Left ventricle myocardium superior (tissue), 1 donor: ENCODE data around the gene NFE2L3. TPM values are rescaled to one million over a fixed set of nuclear protein-coding genes. Genes with fewer than 3 reads are reported as not detected.
"Not testable (repeated sequence)": the region's sequence is repeated elsewhere in the genome, so short reads cannot be mapped to it uniquely, and the experiment has no call there.

Experiments
- ATAC-seq: fragments of 200-7000 bp; cut with Tn5 transposase; one replicate; pipeline ENCODE4 v1.9.1; 2020; ENCODE audit warnings: mild to moderate bottlenecking, moderate library complexity
- DNase-seq: peaks from one replicate; pipeline ENCODE4 v3.0.0-alpha.2; 2020
- intact Hi-C: fragments of 100-400 bp; cut with micrococcal nuclease; formaldehyde crosslinking; loops from one replicate; pipeline ENCODE4 v1.11.0; 2022
- total RNA-seq: library from RNA; stranded (reverse); fragmentation: NEBNext Ultra II Directional; extraction: Animal tissue kit (Norgen Biotek cat#: 25700); gene quantifications from one replicate; pipeline ENCODE4 v1.2.1, GENCODE V29; 2021
- donor health status: DM: no; HTN: yes; CAD: no; lungs with severe emphysema.

NFE2L3 gene
- total RNA-seq, 1 donor from 2014 or later, result 0.94 TPM

DNA sequence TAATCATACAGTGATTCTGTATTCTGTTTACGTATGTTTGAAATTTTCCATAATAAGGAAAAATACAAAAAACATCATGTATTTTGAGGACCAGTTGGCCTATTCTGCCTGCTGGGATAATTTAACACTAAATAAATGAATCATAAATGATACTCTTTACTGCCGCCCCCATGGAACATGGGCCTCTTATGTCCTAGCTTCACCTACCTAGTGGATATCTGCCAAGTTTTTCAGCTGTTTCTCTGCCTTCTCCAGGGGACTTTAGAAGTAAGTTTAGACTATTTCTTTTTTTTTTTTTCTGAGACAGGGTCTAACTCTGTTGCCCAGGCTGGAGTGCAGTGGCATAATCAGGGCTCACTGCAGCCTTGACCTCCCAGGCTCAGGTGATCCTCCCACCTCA lies 10.4 kb downstream of the NFE2L3 start:
- intact Hi-C loops, result no loop called here
- no peak for ATAC-seq
- DNase-seq, result no peak

DNA sequence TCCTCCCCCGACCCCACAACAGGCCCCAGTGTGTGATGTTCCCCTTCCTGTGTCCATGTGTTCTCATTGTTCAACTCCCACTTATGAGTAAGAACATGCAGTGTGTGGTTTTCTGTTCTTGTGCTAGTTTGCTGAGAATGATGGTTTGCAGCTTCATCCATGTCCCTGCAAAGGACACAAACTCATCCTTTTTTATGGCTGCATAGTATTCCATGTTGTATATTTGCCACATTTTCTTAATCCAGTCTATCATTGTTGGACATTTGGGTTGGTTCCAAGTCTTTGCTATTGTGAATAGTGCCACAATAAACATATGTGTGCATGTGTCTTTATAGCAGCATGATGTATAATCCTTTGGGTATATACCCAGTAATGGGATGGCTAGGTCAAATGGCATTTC lies 11.8 kb downstream of the NFE2L3 start:
- ATAC-seq, DNase-seq, intact Hi-C loops: not testable (repeated sequence)

DNA sequence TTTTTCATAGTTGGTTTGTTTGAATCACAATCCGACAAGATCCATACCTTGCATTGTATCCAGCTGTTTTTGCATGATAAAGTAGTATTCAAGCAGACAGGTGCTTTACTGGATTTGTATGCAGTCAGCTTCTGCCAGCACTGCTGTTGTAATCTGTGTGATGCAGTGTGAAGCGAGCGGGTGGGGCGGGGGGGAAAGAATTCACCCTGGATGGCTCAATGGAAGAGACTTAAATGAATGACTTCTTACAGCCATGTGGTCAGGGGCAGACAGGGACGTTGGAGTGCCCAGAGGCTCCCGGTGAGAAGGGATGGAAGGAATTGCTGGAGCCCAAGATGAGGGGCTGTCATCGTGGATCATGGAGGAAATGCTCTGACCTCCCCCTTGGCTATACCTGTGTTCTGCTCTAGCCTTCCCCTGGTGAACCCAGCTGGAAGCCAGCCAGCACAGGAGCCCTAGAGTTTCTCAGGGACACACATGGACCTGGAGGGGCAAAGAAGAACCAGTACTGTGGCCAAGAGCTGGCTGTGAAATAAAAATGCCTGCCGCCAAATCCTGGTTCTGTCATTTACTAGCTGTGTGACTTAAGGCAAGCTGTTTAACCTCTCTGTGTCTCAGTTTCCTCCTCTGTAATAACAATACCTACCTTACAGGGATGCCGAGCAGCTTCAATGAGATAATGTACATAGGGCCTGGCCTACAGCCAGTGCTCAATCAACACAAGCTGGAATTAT lies 14.1 kb downstream of the NFE2L3 start:
- intact Hi-C loops, result no loop called here
- ATAC-seq (no peak), DNase-seq (no peak)

DNA sequence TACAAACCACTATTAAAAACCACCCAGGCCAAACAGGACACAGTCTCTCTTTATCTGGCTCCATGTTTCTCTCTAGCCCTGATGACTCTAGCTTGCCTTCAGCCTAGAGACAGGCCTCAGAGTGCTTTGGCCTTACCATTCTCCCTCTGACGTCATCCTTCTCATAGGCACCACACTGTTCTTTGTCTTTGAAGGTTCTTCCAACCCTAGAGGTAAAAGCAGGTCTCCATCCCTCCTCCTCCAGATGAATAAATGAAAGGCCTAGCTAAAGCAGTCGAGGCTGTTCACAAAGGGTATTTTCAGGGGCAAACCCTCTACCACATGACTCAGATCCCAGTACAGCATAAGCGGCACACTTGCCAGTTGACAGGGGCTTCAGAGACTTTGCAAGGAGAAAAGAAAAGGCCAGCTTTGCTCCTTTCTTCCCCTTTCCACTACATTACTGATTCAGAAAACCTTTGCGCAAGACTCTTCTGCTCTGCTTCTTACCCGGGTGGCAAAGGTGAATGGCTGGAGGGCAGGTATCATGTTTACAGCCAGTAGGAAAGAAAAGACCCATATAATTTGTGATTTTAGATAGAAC lies 14.8 kb downstream of the NFE2L3 start:
- DNase-seq (no peak), ATAC-seq (no peak)
- intact Hi-C loops, result no loop called here

- no peak for DNase-seq
- intact Hi-C loops, result no loop called here
- no peak for ATAC-seq
These were observed 15.4 kb downstream of the NFE2L3 start for GRCh38 chr7:26167303-26167934.

- DNase-seq (no peak), ATAC-seq (no peak)
- intact Hi-C loops, result no loop called here
These were observed 16.5 kb downstream of the NFE2L3 start for GRCh38 chr7:26168458-26169023.

GRCh38 chr7:26169271-26169670 lies 17.3 kb downstream of the NFE2L3 start:
- ATAC-seq, result no peak

GRCh38 chr7:26170663-26171062 lies 18.7 kb downstream of the NFE2L3 start:
- intact Hi-C loops, result no loop called here

More at GRCh38 chr7:26169271-26169670, 17.3 kb downstream of the NFE2L3 start:
- no peak for DNase-seq
- intact Hi-C loops, result no loop called here

DNA sequence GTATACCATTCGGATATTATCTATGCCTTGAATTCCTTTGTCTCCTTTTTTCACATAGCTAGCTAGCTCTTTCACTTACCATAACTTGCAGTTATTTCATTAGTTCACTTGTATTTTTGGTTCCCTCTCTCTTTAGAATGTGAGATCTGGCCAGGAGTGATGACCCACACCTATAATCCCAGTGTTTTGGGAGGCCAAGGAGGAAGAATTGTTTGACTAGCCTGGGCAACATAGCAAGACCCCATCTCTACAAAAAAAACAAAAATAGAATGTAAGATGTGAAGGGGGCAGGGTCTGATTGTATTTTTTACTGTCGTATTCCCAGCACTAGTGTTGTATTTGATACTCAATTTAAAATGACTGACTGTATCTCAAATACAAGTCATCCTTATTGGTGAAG lies 19.6 kb downstream of the NFE2L3 start:
- ATAC-seq, result no peak
- intact Hi-C loops, result no loop called here

More at GRCh38 chr7:26170663-26171062, 18.7 kb downstream of the NFE2L3 start:
- no peak for DNase-seq
- no peak for ATAC-seq

DNA sequence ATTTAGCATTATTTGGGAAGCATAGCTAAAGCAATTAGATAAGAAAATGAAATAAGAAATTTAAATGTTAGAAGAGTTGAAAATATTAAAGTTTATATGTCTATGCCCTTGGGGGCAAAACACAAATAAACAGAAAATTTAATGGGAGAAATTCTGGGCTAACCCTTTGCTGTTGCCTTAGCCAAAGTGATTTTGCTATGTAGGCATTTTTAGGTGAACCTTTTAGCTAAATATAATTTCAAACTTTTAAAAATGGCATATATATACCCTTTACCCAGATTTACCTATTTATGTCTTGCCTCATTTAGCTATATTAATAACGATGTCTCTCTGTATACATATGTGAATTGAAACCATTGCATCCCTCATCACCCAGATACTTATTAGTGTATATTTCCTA lies 20.1 kb downstream of the NFE2L3 start:
- intact Hi-C loops, result no loop called here
- DNase-seq (no peak), ATAC-seq (no peak)

More for the DNA sequence above, 19.6 kb downstream of the NFE2L3 start:
- DNase-seq, result no peak

DNA sequence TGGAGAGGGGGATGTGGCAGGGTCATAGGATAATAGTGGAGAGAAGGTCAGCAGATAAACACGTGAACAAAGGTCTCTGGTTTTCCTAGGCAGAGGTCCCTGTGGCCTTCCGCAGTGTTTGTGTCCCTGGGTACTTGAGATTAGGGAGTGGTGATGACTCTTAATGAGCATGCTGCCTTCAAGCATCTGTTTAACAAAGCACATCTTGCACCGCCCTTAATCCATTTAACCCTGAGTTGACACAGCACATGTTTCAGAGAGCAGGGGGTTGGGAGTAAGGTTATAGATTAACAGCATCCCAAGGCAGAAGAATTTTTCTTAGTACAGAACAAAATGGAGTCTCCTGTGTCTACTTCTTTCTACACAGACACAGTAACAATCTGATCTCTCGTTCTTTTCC lies 23.9 kb downstream of the NFE2L3 start:
- ATAC-seq, intact Hi-C loops, DNase-seq: not testable (repeated sequence)

DNA sequence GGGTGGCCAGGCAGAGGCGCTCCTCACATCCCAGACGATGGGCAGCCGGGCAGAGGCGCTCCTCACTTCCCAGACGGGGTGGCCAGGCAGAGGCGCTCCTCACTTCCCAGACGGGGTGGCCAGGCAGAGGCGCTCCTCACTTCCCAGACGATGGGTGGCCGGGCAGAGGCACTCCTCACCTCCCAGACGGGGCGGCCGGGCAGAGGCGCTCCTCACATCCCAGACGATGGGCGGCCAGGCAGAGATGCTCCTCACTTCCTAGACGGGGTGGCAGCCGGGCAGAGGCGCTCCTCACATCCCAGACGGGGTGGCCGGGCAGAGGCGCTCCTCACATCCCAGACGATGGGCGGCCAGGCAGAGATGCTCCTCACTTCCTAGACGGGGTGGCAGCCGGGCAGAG lies 24.7 kb downstream of the NFE2L3 start:
- DNase-seq, ATAC-seq, intact Hi-C loops: not testable (repeated sequence)

DNA sequence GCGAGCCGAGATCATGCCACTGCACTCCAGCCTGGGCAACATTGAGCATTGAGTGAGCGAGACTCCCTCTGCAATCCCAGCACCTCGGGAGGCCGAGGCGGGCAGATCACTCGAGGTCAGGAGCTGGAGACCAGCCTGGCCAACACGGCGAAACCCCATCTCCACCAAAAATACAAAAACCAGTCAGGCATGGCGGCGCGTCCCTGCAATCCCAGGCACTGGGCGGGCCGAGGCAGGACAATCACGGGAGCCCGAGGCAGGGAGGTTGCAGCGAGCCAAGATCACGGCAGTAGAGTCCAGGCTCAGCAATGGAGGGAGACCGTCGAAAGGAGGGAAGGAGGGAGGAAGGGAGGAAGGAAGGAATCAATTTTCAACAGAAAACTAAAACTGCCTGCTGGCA lies 25.3 kb downstream of the NFE2L3 start:
- DNase-seq, intact Hi-C loops, ATAC-seq: not testable (repeated sequence)

- intact Hi-C loops, result no loop called here
- ATAC-seq (no peak), DNase-seq (no peak)
These were observed 26.4 kb downstream of the NFE2L3 start for GRCh38 chr7:26178272-26178960.

GRCh38 chr7:26179422-26179821 lies 27.4 kb downstream of the NFE2L3 start:
- intact Hi-C loops, result no loop called here
- ATAC-seq (peak; percentile 2), DNase-seq (no peak)

- ATAC-seq, result peak; percentile 10
- intact Hi-C loops, result no loop called here
- DNase-seq, result no peak
These were observed 28.0 kb downstream of the NFE2L3 start for GRCh38 chr7:26179826-26180497.

GRCh38 chr7:26180792-26181198 lies 28.8 kb downstream of the NFE2L3 start:
- DNase-seq, result no peak
- ATAC-seq, result peak; percentile 29
- intact Hi-C loops, result no loop called here

DNA sequence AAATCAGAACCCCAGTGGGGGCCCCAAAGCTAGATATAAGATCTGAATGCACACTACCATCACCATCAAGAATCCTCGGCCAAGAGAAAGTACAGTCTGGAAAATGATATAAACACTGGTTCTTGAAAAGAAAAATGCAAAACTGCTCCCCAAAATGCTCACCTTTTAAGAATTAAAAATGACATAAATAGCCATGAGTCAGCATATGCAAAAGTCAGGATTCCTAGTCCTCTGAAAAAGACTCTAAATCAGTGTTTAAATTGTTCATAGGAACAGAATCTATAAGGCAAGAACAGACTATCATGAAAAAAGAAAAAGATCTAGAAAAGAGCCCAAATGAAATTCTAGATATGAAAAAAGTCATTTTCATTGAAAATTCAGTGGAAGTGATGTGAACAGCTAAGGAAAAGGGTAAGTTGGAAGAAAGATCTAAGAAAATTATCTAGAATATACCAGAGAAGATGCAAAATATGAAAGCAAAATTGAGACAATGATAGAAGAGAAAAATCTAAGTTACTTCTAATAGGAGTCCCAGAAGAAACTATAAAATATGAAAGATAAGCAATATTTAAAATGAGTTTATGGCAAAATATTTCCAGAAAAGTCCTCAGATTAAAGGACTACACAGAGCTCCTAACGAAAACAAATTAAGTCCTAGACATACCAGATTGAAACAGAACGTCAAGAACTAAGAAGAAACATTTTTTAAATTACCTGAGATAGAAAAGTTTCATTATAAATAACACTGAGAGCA lies 29.7 kb downstream of the NFE2L3 start:
- ATAC-seq (no peak), DNase-seq (no peak)

More for the DNA sequence above, 29.7 kb downstream of the NFE2L3 start:
- intact Hi-C loops, result no loop called here
